GM12874 (cell line): ENCODE data around the gene TPK1.

Source experiments
- CTCF ChIP-seq: IDR thresholded peaks from 2 replicates; pipeline ENCODE4 v1.5.1; 2011; ENCODE audit warnings: low read depth, mild to moderate bottlenecking, control low read depth, low read length, moderate library complexity; ENCODE audit not compliant: insufficient read depth

TPK1 gene

GRCh38 chr7:144579687-144580086, 256.2 kb downstream of the TPK1 start:
- no peak for TF ChIP-seq CTCF

GRCh38 chr7:144575456-144575855, 260.4 kb downstream of the TPK1 start:
- TF ChIP-seq CTCF = no peak

- no peak for TF ChIP-seq CTCF
Observed at GRCh38 chr7:144568233-144568632, 267.6 kb downstream of the TPK1 start.

GRCh38 chr7:144565586-144565985, 270.3 kb downstream of the TPK1 start:
- no peak for TF ChIP-seq CTCF

GRCh38 chr7:144549861-144550260, 286.0 kb downstream of the TPK1 start:
- no peak for TF ChIP-seq CTCF

GRCh38 chr7:144548556-144548955, 287.3 kb downstream of the TPK1 start:
- TF ChIP-seq CTCF = no peak

GRCh38 chr7:144547888-144548287, 288.0 kb downstream of the TPK1 start:
- no peak for TF ChIP-seq CTCF

- TF ChIP-seq CTCF = no peak
Observed at GRCh38 chr7:144546782-144547181, 289.1 kb downstream of the TPK1 start.
